GM18909 (cell line): ENCODE measurements around the gene SLC46A2.
A peak's percentile ranks its signal among the peaks of the same experiment; 100 is the strongest.

Source experiments
- ATAC-seq: cut with Tn5 transposase; IDR thresholded peaks from one replicate; pipeline ENCODE4 v1.9.1; 2021; ENCODE audit warnings: mild to moderate bottlenecking; ENCODE audit not compliant: unreplicated experiment, poor library complexity

SLC46A2 gene

GRCh38 chr9:112861155-112861554 lies 29.5 kb downstream of the SLC46A2 start:
- no peak for ATAC-seq

GRCh38 chr9:112860451-112860850 lies 30.2 kb downstream of the SLC46A2 start:
- no peak for ATAC-seq

GRCh38 chr9:112858625-112859147 lies 32.0 kb downstream of the SLC46A2 start:
- peak; percentile 79 for ATAC-seq

- no peak for ATAC-seq
Observed at GRCh38 chr9:112858005-112858404, 32.7 kb downstream of the SLC46A2 start.

- ATAC-seq = no peak
Observed at GRCh38 chr9:112856843-112857242, 33.8 kb downstream of the SLC46A2 start.

- no peak for ATAC-seq
Observed at GRCh38 chr9:112856200-112856599, 34.5 kb downstream of the SLC46A2 start.

- ATAC-seq = no peak
Observed at GRCh38 chr9:112854657-112855056, 36.0 kb downstream of the SLC46A2 start.

GRCh38 chr9:112853882-112854585 lies 36.6 kb downstream of the SLC46A2 start:
- no peak for ATAC-seq

- no peak for ATAC-seq
Observed at GRCh38 chr9:112852741-112853504, 37.8 kb downstream of the SLC46A2 start.

GRCh38 chr9:112850840-112851239 lies 39.8 kb downstream of the SLC46A2 start:
- no peak for ATAC-seq

- no peak for ATAC-seq
Observed at GRCh38 chr9:112849363-112849922, 41.2 kb downstream of the SLC46A2 start.

GRCh38 chr9:112848316-112849151 lies 42.1 kb downstream of the SLC46A2 start:
- no peak for ATAC-seq

GRCh38 chr9:112846528-112847488 lies 43.9 kb downstream of the SLC46A2 start:
- no peak for ATAC-seq

- peak; percentile 91 for ATAC-seq
Observed at GRCh38 chr9:112844771-112845542, 45.7 kb downstream of the SLC46A2 start.

- no peak for ATAC-seq
Observed at GRCh38 chr9:112842555-112842954, 48.1 kb downstream of the SLC46A2 start.

- no peak for ATAC-seq
Observed at GRCh38 chr9:112841261-112841660, 49.4 kb downstream of the SLC46A2 start.

- no peak for ATAC-seq
Observed at GRCh38 chr9:112839331-112839730, 51.3 kb downstream of the SLC46A2 start.

- ATAC-seq = no peak
Observed at GRCh38 chr9:112838342-112838741, 52.3 kb downstream of the SLC46A2 start.
